22Rv1 (cell line): Measurements from ENCODE around the gene SRSF1.
"Not testable (repeated sequence)": the region's sequence is repeated elsewhere in the genome, so short reads cannot be mapped to it uniquely, and the experiment has no call there.

Source experiments
- H3K27ac ChIP-seq: fragments of 450-650 bp; 2 replicates; pipeline ENCODE4 v1.5.1; 2017
- CTCF ChIP-seq: fragments of 450-650 bp; IDR thresholded peaks from 2 replicates; pipeline ENCODE4 v1.5.1; 2017; ENCODE audit warnings: mild to moderate bottlenecking
- ZFX ChIP-seq: fragments of 450-650 bp; IDR thresholded peaks from 2 replicates; pipeline ENCODE4 v1.6.1; 2017; ENCODE audit warnings: antibody characterized with exemption, borderline replicate concordance

Gene SRSF1

GRCh38 chr17:57966875-57967274, 40.2 kb downstream of the SRSF1 start:
- H3K27ac ChIP-seq: no peak overlapping the region
- TF ChIP-seq CTCF (no peak), ZFX (no peak)

- TF ChIP-seq CTCF: no peak
- no peak for TF ChIP-seq ZFX
- H3K27ac ChIP-seq: no peak overlapping the region
These were observed 40.8 kb downstream of the SRSF1 start for GRCh38 chr17:57966246-57966645.

GRCh38 chr17:57965521-57966160, 41.4 kb downstream of the SRSF1 start:
- no peak for TF ChIP-seq CTCF
- no peak for TF ChIP-seq ZFX
- no peak overlapping the region for H3K27ac ChIP-seq

GRCh38 chr17:57963149-57963511, 43.9 kb downstream of the SRSF1 start:
- TF ChIP-seq ZFX (no peak), CTCF (no peak)
- H3K27ac ChIP-seq: no peak overlapping the region

GRCh38 chr17:57962279-57963148, 44.5 kb downstream of the SRSF1 start:
- H3K27ac ChIP-seq: no peak overlapping the region
- TF ChIP-seq CTCF: no peak
- no peak for TF ChIP-seq ZFX

GRCh38 chr17:57959929-57960328, 47.1 kb downstream of the SRSF1 start:
- H3K27ac ChIP-seq: no peak overlapping the region
- TF ChIP-seq CTCF (no peak), ZFX (no peak)

GRCh38 chr17:57958391-57958790, 48.7 kb downstream of the SRSF1 start:
- H3K27ac ChIP-seq: not testable (repeated sequence)
